NCI-H1048 (cell line): ENCODE results near the gene SKP2.

ENCODE experiments used
- DNase-seq: peaks from one replicate; lab custom pipeline; 2025; lab: John Stamatoyannopoulos, UW

SKP2 gene

GRCh38 chr5:36200513-36200912, 48.6 kb downstream of the SKP2 start:
- DNase-seq = no peak

GRCh38 chr5:36202521-36202961, 50.6 kb downstream of the SKP2 start:
- no peak for DNase-seq

- no peak for DNase-seq
These were observed 53.4 kb downstream of the SKP2 start for GRCh38 chr5:36205329-36205728.

GRCh38 chr5:36206913-36207312, 55.0 kb downstream of the SKP2 start:
- DNase-seq = no peak

GRCh38 chr5:36208786-36209185, 56.9 kb downstream of the SKP2 start:
- DNase-seq = no peak

DNA sequence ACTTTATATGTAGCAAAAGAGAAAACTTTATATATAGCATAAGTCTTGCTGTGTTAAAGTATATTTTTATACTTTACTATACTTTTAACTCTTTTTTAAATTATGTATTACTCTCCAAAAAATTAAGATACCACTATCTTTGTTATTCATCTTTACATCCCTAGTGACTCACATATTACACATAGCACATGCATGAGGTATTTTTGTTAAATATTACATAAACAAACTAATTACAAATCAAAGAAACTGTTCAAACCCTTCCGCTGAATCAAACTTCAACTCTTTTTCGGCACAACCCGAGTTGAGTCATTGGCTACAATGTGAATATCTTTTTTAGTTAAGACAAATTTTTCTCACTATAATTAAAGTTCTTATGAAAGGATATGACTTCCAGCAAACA, 57.8 kb downstream of the SKP2 start:
- no peak for DNase-seq

DNA sequence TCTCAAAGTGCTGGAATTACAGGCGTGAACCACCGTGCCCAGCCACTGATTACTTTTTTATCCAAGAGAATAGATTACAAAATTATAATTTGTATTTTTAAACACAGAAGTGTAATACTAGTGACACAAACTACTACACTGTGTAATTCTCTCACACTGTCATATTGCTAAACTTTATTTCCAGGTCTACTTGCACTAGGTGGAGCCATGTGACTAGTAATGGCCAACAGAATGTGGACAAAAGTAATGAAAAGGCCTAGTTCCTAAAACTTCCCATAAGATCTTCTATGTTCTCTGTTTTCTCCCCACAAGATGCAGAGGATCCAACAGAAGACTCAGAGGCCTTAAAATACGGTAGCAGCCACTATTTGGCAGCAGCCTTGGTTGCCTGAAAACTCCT, 62.5 kb downstream of the SKP2 start:
- no peak for DNase-seq

- DNase-seq = no peak
These were observed 64.0 kb downstream of the SKP2 start for GRCh38 chr5:36215910-36216309.

DNA sequence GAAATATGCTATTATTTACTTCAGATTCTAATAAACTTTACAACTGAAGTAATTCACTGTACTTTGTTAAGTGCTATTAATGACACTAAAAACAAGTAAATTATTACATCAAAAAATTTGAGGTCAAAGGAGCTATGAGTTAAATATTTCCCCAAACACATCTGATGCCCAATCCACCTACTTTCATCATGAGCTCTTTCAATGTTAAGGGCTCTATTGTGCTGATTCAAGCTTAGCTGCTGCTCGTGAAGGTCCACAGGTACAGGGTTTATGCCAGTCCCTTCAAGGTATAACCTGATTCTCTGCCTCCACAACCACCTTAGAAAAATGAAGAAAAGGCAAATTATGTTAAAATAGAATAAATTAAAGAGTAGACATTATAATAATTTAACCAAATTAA, 65.7 kb downstream of the SKP2 start:
- DNase-seq = no peak

GRCh38 chr5:36217988-36218387, 66.1 kb downstream of the SKP2 start:
- no peak for DNase-seq

GRCh38 chr5:36222620-36223019, 70.7 kb downstream of the SKP2 start:
- DNase-seq = no peak

DNA sequence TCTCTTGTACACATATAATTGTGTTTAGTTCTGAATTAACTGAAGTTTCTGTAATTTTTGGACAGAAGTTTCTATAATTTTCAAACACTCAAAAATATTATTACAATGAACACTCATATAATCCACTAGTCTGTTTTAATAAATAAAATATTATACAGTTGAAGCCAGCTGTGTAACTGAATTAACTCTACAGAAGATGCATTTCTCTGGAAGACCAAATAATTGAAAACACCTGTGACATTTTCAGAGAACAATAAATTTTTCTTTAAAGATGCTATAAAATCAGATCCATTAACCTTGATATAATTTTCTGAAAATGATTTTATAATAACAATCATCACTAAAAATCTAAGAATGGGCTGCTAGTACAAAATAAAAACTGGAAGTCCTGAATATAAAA, 75.1 kb downstream of the SKP2 start:
- DNase-seq = no peak

- no peak for DNase-seq
These were observed 76.6 kb downstream of the SKP2 start for GRCh38 chr5:36228505-36228904.

- DNase-seq = no peak
These were observed 78.4 kb downstream of the SKP2 start for GRCh38 chr5:36230151-36230790.

DNA sequence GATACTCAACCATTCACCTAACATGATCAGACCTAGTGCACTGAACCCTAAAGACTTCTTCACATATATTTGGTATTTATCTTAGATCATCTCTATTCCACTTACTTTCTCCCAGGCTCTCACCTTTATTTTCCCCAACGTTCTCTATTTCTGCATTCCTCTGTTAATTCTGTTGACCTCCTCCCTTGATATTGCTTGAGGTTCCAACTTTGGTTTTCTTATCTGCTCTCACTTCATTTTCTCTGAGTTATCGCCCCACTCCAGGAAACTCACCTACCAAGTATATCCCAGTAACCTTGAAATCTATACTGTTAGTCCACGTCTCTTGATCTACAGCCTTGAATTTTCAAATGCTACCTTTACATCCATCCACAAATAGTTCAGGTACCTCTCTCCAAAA, 80.6 kb downstream of the SKP2 start:
- no peak for DNase-seq
